GM19324 (cell line): ENCODE measurements around the gene SLIT3.

ENCODE experiments used
- ATAC-seq: cut with Tn5 transposase; IDR thresholded peaks from one replicate; pipeline ENCODE4 v1.9.1; 2021; ENCODE audit warnings: mild to moderate bottlenecking, moderate library complexity; ENCODE audit not compliant: unreplicated experiment, low FRiP score

The SLIT3 gene

DNA sequence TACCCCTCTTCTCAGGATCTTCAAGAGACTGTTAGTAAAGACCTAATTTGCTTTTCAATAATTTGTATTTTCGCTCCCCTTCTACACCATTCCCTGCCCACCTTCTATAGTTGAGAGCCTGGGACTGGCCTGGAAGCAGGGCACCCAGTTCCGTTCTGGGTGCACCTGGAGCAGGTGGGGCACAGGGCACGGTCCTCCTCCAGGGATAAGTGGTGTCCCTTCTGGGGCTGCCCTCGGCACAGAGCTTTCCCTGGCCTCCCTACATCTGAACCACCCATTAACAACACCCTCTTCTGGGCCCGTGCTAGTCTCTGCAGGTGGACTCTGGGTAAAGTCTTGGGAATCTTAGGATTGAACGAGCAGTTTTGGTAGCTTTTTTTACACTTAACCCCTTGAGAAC is 628.9 kb downstream of the SLIT3 start:
- ATAC-seq: no peak

DNA sequence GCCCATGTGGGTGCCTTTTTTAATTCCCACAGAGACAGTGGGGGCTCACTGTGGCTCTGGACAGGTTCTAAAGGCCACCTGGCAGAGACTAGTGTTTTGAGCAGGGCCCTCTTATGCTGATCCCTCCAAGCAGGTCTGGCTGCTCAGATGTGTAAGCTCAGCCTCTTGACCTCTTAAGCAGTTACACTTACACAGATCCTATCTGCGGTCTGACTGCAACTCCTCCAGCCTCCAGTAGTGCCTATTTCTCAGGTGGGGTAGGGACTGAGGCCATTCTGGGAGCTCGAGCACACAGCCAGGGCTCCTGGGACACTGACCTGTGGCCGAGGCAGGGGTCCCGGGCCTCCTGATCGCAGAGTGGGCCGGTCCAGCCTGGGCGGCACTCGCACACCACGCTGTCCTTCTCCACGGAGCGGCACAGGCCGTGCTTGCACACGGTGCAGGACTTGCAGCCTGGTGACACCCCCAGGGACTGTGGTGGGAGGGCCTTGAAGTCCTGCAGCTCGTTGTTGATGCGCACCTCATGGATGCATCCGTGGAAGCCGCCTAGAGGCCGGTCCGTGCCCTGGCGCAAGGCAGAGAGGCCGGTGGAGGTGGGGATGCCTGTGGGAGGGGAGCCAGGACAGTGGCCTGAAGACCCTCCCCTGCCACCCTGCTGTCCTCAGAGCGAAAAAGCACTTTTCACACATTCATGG is 629.9 kb downstream of the SLIT3 start:
- no peak for ATAC-seq

DNA sequence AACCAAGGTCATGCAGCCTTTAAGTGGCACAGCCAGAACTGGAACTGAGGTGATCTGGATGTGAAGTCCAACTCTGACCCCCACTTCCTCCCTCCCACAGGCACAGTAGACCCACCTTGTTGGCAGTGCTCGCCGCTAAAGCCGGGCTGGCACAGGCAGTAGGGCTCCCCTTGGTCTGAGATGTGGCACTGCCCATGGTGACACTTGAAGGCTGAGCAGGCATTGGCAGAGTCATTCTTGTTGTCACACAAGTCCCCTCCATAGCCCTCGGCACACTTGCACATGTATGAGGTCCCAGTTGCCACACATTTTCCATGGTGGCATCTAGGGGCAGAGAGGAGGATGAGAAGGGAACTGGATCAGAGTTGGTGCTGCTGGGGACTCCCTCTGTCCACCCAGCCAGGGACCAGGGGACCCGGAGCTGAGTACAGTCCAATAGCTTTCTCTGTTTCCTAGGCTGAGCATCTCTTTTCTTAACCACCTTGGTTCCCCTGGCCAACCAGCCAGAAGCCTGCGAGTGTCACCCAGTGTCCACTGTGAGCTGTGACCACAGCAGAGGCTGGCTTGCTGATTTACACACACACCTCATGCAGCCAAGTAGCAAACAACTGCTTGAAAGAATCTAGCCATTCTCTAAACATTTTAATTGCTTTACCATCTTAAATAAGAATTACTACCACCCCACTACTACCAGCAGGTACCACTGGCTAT is 631.1 kb downstream of the SLIT3 start:
- ATAC-seq: no peak

DNA sequence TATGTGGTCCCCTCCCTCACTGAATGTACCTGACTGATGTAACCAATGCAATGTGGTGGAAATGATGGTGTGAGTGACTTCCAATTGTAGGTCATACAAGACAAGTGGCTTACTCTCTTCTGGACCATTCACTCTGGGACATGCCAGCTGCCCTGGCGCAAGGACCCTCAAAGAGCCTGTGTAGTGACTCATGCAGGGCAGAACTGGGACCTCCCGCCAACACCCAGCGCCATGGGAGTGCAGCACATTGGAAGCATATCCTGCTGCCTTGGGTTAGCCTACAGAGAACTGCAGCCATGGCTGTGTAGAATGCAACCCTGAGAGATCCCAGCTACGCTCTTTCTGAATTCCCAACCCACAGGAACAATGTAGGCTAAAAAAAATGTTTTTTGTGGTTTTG is 631.8 kb downstream of the SLIT3 start:
- no peak for ATAC-seq

DNA sequence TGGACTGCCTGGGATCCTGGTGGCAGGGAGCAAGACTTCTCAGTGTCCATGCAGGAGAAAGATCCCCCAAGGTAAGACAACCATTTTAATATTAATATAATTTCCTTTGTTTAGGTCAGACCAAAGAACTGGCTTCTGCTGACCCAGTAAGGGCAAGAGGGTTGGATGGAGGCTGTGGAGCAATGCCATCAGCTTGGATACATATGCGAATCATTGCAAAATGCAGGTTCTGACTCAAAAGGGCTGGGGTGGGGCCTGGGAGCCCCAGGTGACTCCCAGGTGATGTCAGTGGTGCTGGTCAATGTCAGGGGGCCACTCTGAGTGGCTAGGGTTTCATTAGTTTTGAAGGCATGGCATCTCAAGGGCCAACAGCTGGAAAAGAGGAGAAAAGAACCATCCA is 632.9 kb downstream of the SLIT3 start:
- ATAC-seq: no peak

DNA sequence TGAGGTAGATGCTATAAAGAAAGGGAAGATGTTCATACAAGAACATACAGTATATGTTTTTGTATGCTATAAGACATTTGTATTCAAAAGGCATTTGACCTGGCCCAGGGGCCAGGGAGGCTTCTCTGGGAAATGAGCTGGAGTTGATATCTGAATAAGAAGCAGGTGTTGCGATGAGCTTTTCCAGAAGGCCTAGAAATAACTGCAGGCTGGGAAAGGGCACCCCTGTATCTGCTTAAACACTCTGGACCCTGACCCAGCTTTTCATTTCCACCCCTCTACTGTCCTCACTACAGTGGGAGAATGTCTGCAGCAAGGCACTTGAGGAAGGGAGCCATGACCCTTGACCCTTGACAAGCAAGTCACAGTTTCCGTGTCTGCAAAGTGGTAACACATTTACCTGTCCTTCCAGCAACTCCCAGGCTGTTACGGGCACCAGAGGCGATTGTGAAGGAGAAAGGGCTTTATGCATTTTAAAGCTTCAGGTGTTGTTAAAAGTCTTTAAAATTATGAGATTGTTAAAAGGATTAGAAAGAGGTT is 633.6 kb downstream of the SLIT3 start:
- no peak for ATAC-seq

DNA sequence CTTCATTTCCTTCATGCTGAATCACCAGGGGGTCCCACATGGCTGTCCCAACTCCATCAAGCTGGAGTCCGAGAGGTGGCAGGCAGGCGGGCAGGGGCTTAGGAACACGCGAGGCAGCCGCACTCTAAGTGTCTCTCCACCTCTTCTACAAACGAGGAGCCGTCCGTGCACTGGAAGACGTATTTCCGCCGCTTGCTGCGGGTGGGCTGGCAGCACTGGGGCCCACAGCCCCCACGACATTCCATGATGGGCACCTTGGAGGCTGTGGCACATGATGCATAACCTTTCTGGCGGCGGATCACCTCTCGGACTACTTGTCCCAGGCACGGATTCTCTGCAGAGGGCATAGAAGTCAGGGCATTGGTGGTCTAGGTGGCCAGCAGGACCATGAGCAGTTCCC is 634.6 kb downstream of the SLIT3 start:
- ATAC-seq: no peak

DNA sequence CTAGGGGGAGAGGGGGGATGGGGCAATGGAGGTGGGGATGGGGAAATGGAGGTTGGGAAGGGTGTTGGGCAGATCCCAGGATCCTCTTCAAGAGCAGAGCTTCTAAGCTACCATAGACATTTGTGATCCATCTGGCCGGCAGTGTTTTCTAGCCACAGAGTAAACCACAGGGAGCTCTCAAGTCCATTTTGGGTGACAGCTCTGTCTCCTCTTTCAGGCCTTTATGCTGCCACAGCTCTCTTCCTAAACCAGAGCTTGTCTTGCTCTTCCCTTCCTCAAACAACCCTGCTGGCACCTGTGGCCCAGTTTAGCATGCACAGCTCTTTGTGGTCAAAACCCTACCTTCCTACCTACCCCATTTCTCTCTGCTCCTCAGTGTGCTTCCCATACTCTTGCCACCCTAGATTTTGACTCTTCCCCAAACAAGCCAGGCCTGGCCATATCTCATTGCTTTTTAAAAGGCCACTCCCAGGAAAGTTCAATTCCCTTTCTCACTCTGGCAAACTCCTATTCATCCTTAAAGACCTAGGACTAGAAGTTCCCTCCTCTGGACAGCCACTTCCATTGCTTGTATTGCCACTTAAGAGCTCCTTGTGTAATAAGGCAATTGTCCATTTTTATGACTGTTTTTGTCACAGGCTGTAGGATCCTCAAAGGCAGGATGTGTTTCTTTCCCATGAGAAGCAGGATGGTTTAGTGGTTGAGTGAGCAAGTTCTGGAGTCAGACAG is 637.5 kb downstream of the SLIT3 start:
- ATAC-seq: no peak

DNA sequence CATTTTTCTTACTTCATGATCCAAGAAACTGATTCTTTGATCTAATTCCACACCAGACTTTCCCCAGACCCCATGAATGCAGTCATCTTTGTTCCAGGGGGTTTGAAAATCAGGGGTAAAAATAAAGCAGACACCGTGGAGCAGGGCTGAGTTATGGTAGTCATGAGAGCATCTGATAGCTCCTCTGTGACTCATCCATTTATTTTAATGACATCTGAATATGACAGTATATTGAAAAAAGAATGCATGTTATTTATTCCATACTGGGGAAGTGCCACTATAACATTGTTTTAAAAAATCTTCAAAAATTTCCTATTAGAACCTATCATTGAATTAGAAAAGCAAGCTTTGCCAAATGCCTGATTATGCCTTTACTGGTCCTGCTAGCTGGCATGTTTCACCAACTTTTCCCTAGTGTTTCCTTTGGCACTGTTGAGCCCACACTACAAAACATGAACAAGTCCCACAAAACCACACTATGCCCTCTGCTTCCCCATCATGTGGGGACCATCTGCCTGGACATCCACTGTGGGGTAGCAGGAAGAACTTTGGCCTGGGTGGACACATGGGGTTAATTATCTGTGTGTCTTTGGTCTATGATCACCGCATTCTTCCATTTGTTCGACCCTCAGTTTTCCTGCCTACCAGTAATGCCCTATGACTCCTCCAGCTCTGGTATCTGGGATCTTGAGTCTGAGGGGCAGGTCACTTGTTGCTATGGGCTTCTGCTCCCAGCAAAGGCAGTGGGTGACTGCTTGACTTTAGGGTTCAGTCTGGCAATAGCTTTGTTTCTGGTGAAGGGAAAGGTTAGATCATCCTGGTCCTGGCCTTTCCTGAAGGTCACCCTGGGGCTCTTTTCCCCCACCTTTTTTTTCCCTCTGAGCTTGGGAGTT is 639.1 kb downstream of the SLIT3 start:
- no peak for ATAC-seq

DNA sequence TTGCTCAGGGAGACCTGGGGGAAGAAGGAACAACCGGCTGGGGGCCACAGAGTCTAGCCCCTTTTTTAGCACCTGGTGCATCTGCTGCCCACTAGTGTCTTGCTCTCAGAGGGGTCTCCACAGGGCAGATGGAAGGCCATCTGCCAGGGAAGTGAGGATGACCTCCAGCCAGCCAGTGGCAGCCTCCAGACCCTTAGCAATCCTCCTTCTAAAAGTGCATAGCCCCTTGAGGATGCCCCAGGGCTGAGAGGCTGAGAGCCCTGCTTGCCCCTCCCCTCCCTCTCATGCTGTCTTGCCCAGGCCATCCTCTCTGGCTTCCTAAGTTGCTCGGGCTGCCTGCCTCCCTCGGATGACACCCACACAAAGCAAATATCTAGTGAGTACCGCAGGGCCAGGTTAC is 640.2 kb downstream of the SLIT3 start:
- ATAC-seq: no peak

DNA sequence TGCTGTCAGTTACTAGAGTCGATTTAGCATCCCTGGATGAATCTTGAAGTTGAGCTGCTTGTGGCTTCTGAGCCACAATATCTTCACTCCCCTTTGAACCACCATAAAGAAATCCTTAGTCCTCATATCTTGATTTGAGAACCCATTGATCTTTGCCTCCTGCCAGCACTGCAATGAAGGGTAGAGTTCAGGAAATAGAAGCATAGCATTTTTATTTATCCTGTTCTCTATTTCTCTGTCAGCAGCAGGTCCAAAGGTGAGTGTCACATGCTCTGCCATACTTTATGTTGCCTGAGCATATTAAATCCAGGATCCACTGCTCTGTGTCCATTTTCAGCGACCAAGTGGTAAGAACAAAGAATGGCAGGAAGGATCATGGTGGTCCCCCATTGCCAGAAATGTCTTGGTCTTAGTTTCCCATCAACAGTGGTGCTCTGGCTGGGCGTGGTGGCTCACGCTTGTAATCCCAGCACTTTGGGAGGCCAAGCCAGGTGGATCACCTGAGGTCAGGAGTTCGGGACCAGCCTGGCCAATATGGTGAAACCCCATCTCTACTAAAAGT is 641.6 kb downstream of the SLIT3 start:
- ATAC-seq: no peak

DNA sequence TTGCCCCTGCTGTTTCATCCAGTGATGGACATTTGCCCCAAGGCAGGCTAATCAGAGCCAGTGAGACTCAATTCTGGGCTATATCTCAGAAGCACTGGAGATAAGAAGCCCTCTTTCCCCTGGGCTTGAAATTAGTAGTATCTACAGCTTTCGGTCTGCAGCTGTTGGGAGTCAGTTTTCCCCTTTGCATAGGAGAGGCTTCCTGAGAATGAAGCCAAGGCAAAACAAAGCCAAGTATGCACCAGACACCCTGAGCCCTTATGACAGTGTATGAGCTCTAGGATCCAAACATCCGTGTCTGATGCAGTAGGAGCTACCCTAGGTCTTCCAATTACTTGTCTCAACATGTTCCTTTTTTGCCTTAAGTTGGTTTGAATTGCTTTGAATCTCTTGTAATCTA is 642.5 kb downstream of the SLIT3 start:
- ATAC-seq: no peak

DNA sequence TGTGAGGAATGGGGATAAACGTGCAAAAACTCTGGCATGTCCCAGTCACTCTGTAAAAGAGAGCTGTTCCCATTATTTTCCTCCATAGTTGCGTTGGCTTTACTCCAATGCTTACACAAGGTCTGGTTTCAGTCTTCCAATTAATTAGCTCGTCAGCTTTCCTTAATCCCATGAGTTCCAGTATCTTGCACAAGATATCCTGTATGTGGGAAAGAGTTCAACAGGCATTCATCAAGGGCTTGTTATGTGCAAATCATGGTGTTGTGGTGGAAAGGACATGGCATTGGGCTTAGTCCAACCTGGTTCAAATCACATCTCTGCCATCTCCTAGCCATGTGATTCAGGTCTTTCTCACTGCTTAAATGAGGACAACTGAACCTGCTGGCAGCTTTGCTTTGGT is 644.3 kb downstream of the SLIT3 start:
- ATAC-seq: no peak

DNA sequence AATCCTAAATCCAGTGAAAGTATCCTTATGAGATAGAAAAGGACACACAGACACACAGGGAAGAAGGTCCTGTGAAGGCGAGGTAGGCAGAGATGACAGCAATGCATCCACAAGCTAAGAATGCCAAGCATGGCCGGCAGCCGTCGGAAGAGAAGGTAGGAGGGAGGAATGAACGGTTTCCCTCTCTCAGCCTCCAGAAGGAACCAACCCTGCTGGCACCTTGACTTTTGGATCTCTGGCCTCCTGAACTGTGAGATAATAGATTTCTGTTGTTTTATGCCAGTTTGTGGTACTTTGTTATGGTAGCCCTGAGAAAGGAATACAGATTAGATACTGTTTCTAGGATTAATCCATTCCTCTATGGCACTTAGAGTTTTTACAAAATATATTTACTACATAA is 645.6 kb downstream of the SLIT3 start:
- ATAC-seq: no peak

DNA sequence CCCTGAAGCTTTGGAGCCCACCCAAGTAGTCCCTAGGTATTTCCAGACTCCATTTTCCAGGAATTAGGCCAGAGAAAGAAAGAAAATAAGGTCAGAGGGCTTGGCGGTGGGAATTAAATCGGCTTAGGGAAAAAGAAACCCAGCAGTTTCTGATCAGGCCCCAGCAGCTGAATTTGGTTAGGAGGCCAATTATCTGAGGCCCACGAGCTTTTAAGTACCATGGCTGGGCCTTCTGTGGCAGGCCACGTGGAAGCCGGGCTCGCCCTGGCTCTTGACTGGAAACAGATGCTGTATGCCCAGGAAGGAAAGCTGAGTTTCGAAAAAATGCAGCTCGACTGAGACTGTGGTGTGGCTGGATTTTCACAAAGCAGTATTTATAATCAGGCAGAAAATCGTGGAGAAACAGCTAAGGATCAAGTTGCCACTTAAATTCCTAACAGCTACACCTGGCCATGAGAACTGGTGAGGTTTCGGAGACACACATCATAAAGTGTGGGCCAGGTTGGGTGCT is 646.7 kb downstream of the SLIT3 start:
- no peak for ATAC-seq

DNA sequence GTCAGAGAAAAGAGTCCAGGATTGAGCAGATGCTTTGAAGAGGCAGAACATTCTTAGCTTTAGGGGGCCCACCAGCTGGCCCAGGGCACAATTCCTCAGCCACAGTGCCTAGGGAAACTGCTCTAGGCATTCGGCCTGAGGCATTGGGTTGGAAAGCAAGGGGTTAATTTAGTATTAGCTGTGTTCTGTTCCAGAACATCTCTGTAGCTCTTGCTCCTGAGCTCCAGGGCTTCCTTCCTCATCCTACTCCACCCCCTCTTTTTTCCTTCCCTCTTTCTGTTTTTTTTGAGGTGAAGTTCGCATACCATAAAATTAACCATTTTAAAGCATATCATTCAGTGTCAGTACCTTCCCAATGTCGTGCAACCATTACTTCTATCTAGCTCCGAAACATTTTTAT is 647.3 kb downstream of the SLIT3 start:
- no peak for ATAC-seq

DNA sequence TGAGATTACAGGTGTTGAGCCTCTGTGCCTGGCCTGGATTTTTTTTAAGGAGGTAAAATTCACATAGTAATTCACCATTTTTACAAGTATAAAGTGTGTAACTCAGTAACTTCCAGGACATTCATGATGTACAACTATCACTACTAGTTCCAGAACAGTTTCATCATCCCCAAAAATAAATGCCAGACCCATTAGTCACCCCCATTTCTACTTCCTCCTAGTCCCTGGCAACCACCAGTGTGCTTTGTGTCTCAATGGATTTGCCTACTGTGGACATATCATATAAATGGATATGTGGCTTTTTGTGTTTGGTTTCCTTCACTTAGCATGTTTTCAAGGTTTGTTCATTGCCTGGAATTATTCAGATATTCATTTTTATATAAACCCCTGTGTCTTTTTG is 649.3 kb downstream of the SLIT3 start:
- no peak for ATAC-seq

DNA sequence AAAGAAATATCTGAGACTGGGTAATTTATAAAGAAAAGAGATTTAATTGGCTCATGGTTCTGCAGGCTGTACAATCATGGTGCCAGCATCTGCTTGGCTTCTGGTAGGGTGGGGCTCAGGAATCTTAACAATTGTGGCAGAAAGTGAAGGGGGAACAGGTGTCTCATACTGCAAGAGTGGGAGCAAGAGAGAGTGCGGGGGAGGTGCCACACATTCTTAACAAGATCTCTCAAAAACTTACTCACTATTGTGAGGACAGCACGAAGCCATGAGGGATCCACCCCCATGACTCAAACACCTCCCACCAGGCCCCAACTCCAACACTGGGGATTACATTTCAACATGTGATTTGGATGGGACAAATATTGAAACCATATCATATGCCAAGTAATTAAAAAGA is 651.6 kb downstream of the SLIT3 start:
- no peak for ATAC-seq

DNA sequence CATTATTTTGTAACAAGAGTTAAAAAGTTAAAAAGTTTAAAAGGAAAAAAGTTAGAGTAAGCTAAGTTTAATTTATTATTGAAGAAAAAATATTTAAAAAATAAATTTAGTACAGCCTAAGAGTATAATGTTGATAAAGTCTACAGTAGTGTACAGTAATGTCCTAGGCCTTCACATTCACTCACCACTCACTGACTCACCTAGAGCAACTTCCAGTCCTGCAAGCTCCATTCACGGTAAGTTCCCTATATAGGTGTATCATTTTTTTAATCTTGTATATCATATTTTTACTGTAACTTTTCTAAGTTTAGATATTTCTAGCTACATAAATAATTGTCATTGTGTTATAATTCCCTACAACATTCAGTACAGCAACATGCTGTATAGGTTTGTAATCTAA is 652.4 kb downstream of the SLIT3 start:
- ATAC-seq: no peak

DNA sequence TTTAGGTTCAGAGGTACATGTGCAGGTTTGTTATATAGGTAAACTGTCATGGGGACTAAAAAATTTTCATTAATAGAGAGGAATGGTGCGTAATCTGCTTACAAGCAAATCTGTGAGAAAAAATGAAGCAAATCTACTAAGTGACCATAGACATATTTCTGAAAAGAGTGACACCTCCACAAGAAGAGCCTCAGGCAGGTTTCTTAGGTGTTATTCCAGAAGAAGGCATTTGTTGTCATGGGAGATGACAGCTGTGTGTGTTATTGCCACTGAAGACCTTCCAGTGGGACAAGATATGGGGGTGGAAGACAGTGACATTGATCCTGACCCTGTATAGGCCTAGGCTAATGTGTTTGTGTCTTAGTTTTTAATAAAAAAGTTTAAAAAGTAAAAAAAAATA is 652.9 kb downstream of the SLIT3 start:
- ATAC-seq: no peak
